ENCODE results near the gene ATP1A4.

GRCh38 chr1:160232911-160233310 is 81.5 kb downstream of the ATP1A4 start:
- TF ChIP-seq POLR2AphosphoS5 (IDR thresholded peaks at IDR 0.05; ENCODE audit: borderline replicate concordance, low read depth, low read length) (no peak), EZH2 (IDR thresholded peaks at IDR 0.05) (no peak), FOXP2 (optimal IDR thresholded peaks at IDR 0.05; ENCODE audit: control extremely low read depth, extremely low read length, insufficient read depth) (no peak)
